Hindlimb muscle (tissue), 1 donor: Measurements from ENCODE around the gene CD320. TPM values are rescaled to one million over a fixed set of nuclear protein-coding genes. Genes with fewer than 3 reads are reported as not detected.
"Not testable (repeated sequence)": the region's sequence is repeated elsewhere in the genome, so short reads cannot be mapped to it uniquely, and the experiment has no call there.

Source experiments
- DNase-seq: peaks from one replicate; pipeline ENCODE4 v3.0.0-alpha.2; 2013
- polyA plus RNA-seq: library from polyadenylated mRNA; unstranded; fragments of 120-200 nt; gene quantifications from one replicate; pipeline ENCODE4 v1.2.1, GENCODE V29; 2013; ENCODE audit not compliant: insufficient read length

Gene CD320
- polyA plus RNA-seq, 1 donor: 21.7 TPM

DNA sequence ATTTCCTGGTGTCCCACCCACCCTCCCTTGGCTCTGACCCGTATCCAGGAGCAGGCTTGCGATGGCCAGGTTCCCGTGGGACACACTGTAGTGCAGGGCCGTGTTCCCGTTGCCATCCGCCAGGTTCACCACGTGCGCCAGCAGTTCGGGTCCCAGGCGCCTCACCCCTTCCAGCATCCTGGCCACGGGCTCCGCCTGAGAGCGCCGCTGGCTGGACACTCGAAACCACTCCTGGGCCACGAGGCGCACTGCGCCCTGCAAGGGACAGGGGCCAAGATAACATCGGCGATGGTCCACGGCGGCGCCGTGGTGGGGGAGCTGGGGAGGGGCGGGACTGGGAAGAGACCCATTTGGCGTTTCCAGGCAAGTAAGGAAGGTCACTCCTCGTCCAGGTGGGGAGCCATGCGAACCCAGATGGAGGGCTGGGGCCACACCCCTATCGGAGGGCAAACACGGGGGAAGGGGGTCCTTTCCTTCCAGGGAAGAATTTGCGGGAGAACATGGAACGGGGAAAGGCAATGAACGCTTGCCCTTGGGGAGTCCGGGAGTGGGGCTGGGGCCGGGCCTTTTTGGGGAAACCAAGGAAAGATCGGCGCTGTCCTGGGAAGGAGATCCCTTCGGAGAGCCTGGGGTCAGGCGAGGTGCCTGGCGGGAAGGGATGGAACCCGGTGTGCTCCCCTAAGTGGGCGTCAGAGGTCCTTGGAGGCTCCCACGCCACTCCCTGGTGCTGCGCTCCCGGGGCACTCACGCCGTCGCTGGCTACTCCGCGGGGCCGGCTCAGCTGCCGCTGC lies 25.0 kb upstream of the CD320 start:
- DNase-seq: no peak

DNA sequence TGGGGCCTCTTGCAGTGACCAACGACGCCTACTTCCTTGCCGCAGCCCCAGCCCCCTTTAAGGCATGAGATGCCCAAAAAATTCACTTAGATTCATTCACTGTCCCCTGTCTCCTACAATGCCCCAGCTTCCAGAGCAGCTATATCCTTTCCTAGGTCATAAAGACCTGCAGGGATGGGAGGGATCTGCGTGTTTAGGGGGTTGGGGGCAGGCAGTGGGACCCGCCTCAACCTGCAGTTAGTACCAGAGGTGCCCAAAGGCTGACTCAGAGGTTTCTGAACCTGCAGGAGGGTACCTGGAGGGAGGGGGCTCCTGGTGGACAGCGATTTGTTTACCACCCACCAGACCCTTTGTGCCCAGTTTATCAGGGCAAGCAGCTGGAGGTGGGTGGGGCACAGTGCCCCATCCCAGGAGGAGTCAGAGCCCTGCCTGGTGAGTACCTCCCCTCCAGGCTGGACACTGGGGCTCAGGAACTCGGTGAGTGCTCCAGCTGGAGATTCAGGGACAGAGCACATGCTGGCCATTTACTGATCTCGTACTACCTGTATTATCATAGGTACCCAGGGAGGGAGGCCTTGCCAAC lies 23.2 kb upstream of the CD320 start:
- DNase-seq: no peak

DNA sequence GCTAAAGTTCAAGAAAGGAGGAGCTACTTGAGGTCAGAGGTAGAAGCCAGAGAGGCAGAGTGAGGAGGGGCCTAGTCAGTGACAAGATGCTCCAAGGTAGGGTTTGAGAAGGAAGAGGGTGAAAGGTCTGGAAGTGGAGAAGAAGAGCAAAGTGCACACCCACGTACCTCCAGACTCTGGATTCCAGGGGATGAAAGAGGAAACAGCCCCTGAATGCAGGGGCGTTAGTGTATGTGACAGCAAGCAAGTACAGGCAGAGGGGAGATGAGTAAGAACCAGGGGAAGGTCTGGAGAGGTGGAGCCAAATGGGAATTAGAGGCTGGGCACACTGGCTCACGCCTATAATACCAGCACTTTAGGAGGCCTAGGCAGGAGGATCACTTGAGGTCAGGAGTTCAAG lies 21.8 kb upstream of the CD320 start:
- DNase-seq: no peak

DNA sequence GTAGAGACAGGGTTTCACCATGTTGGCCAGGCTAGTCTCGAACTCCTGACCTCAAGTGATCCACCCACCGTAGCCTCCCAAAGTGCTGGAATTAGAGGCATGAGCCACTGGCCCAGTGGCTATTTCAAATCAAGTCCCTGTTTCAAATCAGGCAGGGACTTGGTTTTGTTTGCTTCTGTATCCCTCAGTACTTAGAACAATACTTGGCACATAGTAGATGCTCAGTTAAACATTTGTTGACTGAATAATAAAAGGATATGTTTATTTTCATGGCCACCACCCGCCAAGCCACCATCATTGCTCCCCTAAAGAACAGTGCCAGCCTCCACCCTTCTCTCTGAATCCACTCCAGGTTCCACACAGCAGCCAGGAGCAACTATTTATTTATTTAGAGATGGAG lies 17.3 kb upstream of the CD320 start:
- no peak for DNase-seq

GRCh38 chr19:8324186-8325050 lies 16.3 kb upstream of the CD320 start:
- DNase-seq: no peak

GRCh38 chr19:8323781-8324185 lies 15.6 kb upstream of the CD320 start:
- DNase-seq: no peak

DNA sequence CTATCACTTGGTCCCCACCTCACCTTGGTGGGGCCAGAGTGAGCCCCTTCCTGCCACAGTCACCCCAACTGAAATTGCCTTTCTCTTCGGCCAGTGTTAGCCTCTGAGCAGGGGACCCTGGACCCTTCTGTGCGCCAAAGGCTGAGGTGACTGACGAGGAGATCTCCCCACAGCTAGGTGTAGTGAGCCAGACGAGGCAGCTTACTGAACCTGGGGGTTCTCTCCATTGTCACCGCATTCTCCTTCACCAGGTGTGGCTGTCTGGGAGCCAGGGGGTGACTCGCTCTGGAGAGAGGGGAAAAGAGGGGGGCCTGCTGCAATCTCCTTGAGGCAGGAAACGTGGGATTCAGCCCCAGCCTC lies 14.5 kb upstream of the CD320 start:
- DNase-seq: no peak

- no peak for DNase-seq
These were observed 14.0 kb upstream of the CD320 start for GRCh38 chr19:8321986-8322637.

DNA sequence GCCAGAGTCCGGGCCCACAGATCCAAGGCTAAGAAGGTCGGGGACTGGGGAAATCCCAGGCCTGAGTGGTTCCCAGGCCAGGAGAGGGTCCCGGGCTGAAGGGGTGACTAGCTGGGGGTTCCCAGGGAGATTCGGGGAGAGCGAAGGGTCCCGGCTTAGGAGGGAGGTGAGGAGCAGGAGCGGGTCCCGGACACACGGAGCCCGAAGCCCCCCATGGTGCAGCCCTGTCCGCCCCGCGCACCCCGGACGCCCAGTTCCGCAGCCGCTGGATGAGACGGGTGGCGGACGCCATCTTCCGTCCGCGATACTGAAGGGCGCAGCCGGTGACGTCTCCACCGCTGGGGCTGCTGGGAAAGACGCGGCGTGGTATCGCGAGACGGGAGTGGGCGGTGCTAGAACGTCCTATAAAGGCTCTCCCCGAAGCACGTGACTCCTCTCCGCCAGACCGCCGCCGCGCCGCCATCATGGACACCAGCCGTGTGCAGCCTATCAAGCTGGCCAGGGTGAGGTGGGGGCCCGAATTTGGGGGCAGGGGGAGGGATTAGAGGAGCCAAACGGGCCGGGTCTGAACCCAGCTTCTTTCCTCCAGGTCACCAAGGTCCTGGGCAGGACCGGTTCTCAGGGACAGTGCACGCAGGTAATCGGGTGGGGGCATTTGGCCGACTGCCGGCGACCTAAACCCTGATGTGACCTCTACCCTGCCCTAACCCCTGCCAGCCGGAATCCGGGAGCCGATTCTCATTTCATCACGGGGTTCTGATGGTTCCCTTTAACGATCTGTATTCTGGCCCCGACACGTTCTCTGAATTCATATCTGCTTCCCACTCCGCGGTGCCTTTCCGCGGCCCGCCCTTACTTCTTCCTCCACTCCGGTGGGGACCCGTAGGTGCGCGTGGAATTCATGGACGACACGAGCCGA lies 13.2 kb upstream of the CD320 start, which contains the start of the genes NDUFA7 and RPS28:
Gene NDUFA7 (minus strand): TSS at position 309 of the 919 bp plus-strand sequence. CDS start 17 bp downstream, at position 292.
Gene RPS28 (plus strand): TSS at position 430 of the 919 bp plus-strand sequence. CDS start 35 bp downstream, at position 465.
- peak; percentile 98 for DNase-seq

DNA sequence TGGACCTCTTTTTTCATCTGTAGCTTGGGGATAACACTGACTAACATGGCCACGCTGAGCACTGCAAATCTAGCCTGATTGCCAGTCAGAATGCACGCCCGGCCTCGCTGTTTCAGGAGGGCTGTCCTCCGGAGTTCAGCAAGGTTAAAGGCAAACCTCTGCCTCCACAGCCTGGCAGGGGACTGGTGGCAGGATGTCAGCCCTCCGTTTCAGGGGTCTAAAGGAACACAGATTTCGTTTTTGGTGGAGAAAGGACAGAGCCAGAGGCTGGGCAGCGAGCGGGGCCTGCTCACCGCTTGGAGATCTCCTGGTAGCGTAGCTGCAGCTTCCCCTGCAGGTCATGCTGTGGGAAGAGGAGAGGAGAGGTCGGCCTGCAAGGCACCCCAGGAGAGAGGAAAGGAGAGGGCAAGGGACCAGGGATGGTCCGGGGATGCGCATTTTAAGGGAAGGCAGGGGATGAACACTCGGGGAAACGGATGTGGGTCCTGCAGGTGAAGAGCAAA lies 12.5 kb upstream of the CD320 start:
- no peak for DNase-seq

DNA sequence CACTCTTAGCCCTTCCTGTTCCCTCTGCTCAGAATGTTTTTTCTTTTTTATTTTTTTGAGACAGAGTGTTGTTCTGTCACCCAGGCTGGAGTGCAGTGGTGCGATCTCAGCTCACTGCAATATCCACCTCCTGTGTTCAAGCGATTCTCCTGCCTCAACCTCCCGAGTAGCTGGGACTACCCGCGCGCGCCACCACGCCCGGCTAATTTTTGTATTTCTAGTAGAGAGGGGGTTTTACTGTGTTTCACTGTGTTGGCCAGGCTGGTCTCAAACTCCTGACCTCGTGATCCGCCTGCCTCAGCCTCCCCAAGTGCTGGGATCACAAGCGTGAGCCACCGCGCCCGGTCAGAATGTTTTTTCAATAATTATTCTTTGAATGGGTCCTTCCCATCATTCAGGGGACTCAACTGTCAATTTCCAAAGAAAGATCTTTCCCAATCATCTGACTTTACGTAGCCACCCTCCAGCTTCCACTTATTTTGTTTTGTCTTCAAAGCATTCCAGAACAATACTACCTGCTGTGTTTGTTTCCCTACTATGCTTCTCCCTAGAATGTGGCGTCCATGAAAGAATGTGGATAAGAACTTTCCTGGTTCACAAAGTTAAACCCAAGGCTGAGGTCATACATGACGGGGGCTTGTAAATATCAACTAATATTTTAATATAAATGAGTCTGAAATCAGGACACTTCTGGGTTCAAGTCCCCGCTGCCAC lies 11.8 kb upstream of the CD320 start:
- DNase-seq: no peak

DNA sequence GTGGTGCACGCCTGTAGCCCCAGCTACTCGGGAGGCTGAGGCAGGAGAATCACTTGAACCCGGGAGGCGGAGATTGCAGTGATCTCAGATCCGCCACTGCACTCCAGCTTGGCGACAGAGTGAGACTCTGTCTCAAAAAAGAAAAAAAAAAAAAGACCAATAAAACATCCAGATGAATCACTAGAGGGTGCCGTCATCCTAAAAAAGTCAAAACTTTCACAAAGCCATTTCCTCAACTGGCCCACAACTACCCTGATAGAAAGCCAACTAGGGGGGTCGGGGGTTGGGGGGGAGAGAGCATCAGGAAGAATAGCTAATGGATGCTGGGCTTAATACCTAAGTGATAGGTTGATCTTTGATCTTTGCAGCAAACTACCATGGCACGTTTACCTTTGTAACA lies 10.7 kb upstream of the CD320 start:
- not testable (repeated sequence) for DNase-seq

DNA sequence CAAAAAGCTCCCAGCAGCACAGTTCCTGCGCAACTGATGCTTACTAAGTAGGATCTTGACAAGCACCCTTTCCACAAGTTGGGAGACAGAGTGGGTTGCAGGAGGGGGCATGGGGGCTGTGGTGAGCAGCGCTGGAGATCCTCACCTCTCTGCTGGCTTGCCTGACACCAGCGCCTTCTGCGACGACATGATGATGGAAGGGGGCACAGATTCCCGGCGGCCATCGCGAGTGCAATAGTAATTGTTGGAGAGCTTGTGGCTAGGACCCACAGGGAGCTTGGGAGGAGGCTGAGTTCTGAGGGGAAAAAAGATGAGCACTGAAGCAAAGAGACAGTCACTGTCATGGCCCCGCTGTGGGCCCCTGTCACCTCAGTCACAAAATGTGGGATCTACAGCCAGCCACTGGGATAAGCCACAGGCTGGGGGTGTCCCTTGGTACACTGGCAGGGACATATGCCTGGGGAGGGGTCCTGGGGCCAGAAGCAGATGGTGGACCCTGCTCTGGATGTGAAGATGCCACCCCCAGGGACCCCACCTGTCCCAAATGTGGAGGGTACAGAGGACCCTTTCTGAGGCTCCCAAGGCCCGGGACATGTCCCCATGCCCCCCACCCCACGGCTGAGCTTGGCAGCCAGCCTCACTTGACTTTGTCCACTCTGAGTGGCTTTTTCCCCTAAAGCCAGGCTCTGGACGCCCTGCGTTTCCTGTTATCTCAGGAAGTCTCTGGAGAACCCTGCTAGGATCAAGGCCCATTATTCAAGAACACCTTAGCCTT lies 8.4 kb upstream of the CD320 start:
- DNase-seq: no peak

DNA sequence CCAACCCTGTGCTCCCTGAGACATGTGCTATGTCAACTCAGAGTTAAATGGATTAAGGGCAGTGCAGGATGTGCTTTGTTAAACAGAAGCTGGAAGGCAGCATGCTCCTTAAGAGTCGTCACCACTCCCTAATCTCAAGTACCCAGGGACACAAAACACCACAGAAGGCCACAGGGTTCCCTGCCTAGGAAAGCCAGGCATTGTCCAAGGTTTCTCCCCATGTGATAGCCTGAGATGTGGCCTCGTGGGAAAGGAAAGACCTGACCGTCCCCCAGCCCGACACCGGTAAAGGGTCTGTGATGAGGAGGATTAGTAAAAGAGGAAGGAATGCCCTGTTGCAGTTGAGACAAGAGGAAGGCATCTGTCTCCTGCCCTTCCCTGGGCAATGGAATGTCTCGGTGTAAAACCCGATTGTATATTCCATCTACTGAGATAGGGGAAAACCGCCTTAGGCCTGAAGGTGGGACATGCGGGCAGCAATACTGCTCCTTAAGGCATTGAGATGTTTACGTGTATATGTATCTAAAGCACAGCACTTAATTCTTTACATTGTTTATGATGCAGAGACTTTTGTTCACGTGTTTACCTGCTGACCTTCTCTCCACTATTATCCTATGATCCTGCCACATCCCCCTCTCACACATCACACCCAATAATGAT lies 7.0 kb upstream of the CD320 start:
- not testable (repeated sequence) for DNase-seq

- no peak for DNase-seq
These were observed 3.5 kb upstream of the CD320 start for GRCh38 chr19:8311461-8312260.

GRCh38 chr19:8310342-8311055 lies 2.3 kb upstream of the CD320 start:
- DNase-seq: no peak

DNA sequence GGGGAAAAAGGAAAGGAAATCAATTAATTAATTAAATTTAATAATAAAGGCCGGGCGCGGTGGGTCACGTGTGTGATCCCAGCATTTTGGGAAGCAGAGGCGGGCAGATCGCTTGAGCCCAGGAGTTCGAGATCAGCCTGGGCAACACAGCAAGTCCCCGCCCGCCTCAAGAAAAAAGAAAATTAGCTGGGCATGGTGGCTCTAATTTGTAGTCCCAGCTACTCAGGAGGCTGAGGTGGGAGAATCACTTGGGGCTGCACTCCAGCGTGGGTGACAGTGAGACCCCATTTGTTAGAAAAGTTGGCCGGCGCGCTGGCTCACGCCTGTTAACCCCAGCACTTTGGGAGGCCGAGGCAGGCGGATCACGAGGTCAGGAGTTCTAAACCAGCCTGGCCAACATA lies 733 bp upstream of the CD320 start:
- no peak for DNase-seq
